22Rv1 (cell line): ENCODE data around the gene BNC2.

Source experiments
- H3K27ac ChIP-seq: fragments of 450-650 bp; 2 replicates; pipeline ENCODE4 v1.5.1; 2017
- CTCF ChIP-seq: fragments of 450-650 bp; IDR thresholded peaks from 2 replicates; pipeline ENCODE4 v1.5.1; 2017; ENCODE audit warnings: mild to moderate bottlenecking
- ZFX ChIP-seq: fragments of 450-650 bp; IDR thresholded peaks from 2 replicates; pipeline ENCODE4 v1.6.1; 2017; ENCODE audit warnings: antibody characterized with exemption, borderline replicate concordance

BNC2 gene

GRCh38 chr9:16688814-16689213, 181.7 kb downstream of the BNC2 start:
- no peak for TF ChIP-seq ZFX
- H3K27ac ChIP-seq: no peak overlapping the region

GRCh38 chr9:16687678-16688369, 182.6 kb downstream of the BNC2 start:
- H3K27ac ChIP-seq: no peak overlapping the region
- no peak for TF ChIP-seq ZFX
- no peak for TF ChIP-seq CTCF

GRCh38 chr9:16683326-16683725, 187.1 kb downstream of the BNC2 start:
- H3K27ac ChIP-seq: no peak overlapping the region
- no peak for TF ChIP-seq ZFX

GRCh38 chr9:16682273-16682672, 188.2 kb downstream of the BNC2 start:
- TF ChIP-seq ZFX: no peak
- no peak for TF ChIP-seq CTCF
- no peak overlapping the region for H3K27ac ChIP-seq

- TF ChIP-seq CTCF: no peak
- TF ChIP-seq ZFX: no peak
- H3K27ac ChIP-seq: no peak overlapping the region
These were observed 188.8 kb downstream of the BNC2 start for GRCh38 chr9:16681652-16681987.

GRCh38 chr9:16680975-16681651, 189.4 kb downstream of the BNC2 start:
- H3K27ac ChIP-seq: no peak overlapping the region

GRCh38 chr9:16680541-16680940, 189.9 kb downstream of the BNC2 start:
- TF ChIP-seq ZFX (no peak), CTCF (no peak)
- H3K27ac ChIP-seq: no peak overlapping the region

More at GRCh38 chr9:16680975-16681651, 189.4 kb downstream of the BNC2 start:
- TF ChIP-seq ZFX (no peak), CTCF (no peak)

GRCh38 chr9:16679327-16679821, 191.1 kb downstream of the BNC2 start:
- H3K27ac ChIP-seq: no peak overlapping the region
- TF ChIP-seq CTCF: no peak
- TF ChIP-seq ZFX: no peak
